Measurements from ENCODE around the gene SPATA45.

The SPATA45 gene

DNA sequence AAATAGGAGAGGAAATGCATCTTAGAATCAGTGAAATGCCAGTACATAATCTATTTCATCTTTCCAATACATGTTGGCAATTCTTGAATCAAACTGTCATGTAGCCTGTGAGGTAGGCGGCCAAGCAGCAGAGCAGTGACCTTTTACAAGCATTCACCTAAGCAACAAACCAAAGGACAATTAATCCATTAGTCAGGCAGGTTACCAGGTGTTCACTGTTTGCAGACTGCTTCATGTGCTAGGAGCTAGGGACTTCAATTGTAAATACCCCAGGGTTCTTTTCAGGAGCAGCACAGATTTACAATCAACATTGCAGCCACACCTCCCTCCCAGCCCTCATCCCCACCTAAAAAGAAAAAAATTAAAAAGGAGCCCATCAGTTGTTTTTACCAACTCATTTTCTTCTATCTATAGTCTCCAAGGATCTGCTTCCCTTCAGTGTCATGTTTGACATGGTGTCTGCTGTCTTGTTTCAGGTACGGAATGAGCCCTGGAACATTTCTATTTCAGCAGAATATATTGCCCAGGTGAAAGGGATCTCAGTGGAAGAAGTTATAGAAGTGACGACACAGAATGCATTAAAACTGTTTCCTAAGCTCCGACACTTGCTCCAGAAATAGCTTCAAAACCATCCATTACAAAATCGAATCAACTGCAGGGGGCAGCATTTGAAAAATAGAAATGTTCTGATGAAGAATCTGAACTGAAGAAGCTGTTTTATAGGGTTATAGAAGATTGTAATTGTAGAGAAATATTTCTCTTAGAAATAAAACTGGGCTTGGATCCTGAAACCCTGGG is 32.7 kb downstream of the SPATA45 start:
- WGBS (ENCODE audit: insufficient coverage, insufficient read length), result no CpG with 5 or more reads among the region's 5 CpGs
- Histone ChIP-seq H3K4me1 (ENCODE audit: control insufficient read depth, insufficient read depth, low read length) (no peaks in the 10 kb centered on the region), H3K27me3 (ENCODE audit: control insufficient read depth, insufficient read depth, low read length) (no peaks in the 10 kb centered on the region), H3K9me3 (ENCODE audit: control insufficient read depth, insufficient read depth, low read length) (no peaks in the 10 kb centered on the region), H3K36me3 (ENCODE audit: control insufficient read depth, insufficient read depth, low read length) (no peaks in the 10 kb centered on the region; the same call in 1 of the 2 replicates), H3K4me3 (ENCODE audit: low read length) (no peak overlapping the region), H3K27ac (ENCODE audit: low read length) (no peak overlapping the region)
- no peak for DNase-seq (ENCODE audit: low read depth, low spot score)

GRCh38 chr1:212805767-212806166 is 41.7 kb downstream of the SPATA45 start:
- WGBS (ENCODE audit: insufficient coverage, insufficient read length), result no CpG with 5 or more reads among the region's 3 CpGs

DNA sequence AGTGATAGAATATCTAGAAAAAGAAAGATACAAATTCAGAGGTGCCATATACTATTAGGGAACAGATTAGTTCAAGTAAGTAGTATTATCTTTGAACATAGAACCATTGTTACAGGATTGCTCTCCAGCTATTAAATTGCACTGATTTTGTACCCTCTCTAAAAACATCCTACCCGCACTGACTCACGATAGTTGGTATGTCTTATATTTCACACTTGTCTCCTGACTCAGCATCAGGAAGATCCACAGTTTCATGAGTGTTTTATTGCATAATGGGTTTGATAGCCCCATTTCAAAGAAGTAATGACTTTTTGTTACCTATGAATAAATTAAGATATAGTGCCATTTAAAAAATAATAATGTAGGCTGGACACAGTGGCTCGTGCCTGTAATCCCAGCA is 49.8 kb downstream of the SPATA45 start:
- Histone ChIP-seq H3K27me3 (ENCODE audit: control insufficient read depth, insufficient read depth, low read length) (no peaks in the 10 kb centered on the region), H3K4me3 (ENCODE audit: low read length) (no peak overlapping the region), H3K9me3 (ENCODE audit: control insufficient read depth, insufficient read depth, low read length) (no peaks in the 10 kb centered on the region), H3K4me1 (ENCODE audit: control insufficient read depth, insufficient read depth, low read length) (no peaks in the 10 kb centered on the region), H3K27ac (ENCODE audit: low read length) (no peak overlapping the region), H3K36me3 (ENCODE audit: control insufficient read depth, insufficient read depth, low read length) (no peaks in the 10 kb centered on the region; the same call in 1 of the 2 replicates)
- no CpG with 5 or more reads among the region's 3 CpGs for WGBS (ENCODE audit: insufficient coverage, insufficient read length)
- DNase-seq (ENCODE audit: low read depth, low spot score), result no peak

More at GRCh38 chr1:212805767-212806166, 41.7 kb downstream of the SPATA45 start:
- H3K27ac ChIP-seq (ENCODE audit: low read length), result no peak overlapping the region
- no peaks in the 10 kb centered on the region for H3K27me3 ChIP-seq (ENCODE audit: control insufficient read depth, insufficient read depth, low read length)
- no peaks in the 10 kb centered on the region for H3K9me3 ChIP-seq (ENCODE audit: control insufficient read depth, insufficient read depth, low read length)
- no peaks in the 10 kb centered on the region for H3K36me3 ChIP-seq (ENCODE audit: control insufficient read depth, insufficient read depth, low read length)
- no peak for DNase-seq (ENCODE audit: low read depth, low spot score)
- H3K4me3 ChIP-seq (ENCODE audit: low read length), result no peak overlapping the region
- no peaks in the 10 kb centered on the region for H3K4me1 ChIP-seq (ENCODE audit: control insufficient read depth, insufficient read depth, low read length)

GRCh38 chr1:212794561-212795014 is 52.9 kb downstream of the SPATA45 start:
- no CpG with 5 or more reads among the region's 1 CpG for WGBS (ENCODE audit: insufficient coverage, insufficient read length)
- no peak overlapping the region for H3K27ac ChIP-seq (ENCODE audit: low read length)
- H3K4me1 ChIP-seq (ENCODE audit: control insufficient read depth, insufficient read depth, low read length), result no peaks in the 10 kb centered on the region
- no peaks in the 10 kb centered on the region for H3K9me3 ChIP-seq (ENCODE audit: control insufficient read depth, insufficient read depth, low read length)
- no peaks in the 10 kb centered on the region for H3K27me3 ChIP-seq (ENCODE audit: control insufficient read depth, insufficient read depth, low read length)
- H3K4me3 ChIP-seq (ENCODE audit: low read length), result no peak overlapping the region
- no peak for DNase-seq (ENCODE audit: low read depth, low spot score)
- no peaks in the 10 kb centered on the region; the same call in 1 of the 2 replicates for H3K36me3 ChIP-seq (ENCODE audit: control insufficient read depth, insufficient read depth, low read length)

DNA sequence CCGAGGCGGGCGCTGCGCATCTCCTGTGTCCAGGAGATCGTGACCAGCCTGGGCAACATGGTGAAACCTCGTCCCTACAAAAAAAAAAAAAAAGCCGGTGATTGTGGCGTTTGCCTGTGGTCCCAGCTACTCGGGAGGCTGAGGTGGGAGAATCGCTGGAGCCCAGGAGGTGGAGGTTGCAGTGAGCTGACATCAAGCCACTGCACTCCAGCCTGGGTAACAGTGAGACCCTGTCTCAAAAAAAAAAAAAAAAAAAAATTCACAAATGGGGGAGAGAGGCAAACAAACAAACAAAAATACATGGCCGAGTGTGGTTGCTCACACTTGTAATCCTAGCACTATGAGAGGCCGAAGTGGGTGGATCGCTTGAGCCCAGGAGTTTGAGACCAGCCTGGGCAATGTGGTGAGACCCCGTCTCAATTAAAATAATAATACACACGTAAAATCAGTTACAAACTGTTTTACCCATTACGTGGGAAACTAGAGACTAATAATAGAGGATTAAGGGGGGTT is 55.0 kb downstream of the SPATA45 start:
- Histone ChIP-seq H3K27me3 (ENCODE audit: control insufficient read depth, insufficient read depth, low read length) (no peaks in the 10 kb centered on the region), H3K4me1 (ENCODE audit: control insufficient read depth, insufficient read depth, low read length) (no peaks in the 10 kb centered on the region), H3K9me3 (ENCODE audit: control insufficient read depth, insufficient read depth, low read length) (no peaks in the 10 kb centered on the region), H3K27ac (ENCODE audit: low read length) (no peak overlapping the region), H3K36me3 (ENCODE audit: control insufficient read depth, insufficient read depth, low read length) (no peaks in the 10 kb centered on the region), H3K4me3 (ENCODE audit: low read length) (peak overlapping the region; percentile 99)
- no peak for DNase-seq (ENCODE audit: low read depth, low spot score)
- WGBS (ENCODE audit: insufficient coverage, insufficient read length), result no CpG with 5 or more reads among the region's 16 CpGs

DNA sequence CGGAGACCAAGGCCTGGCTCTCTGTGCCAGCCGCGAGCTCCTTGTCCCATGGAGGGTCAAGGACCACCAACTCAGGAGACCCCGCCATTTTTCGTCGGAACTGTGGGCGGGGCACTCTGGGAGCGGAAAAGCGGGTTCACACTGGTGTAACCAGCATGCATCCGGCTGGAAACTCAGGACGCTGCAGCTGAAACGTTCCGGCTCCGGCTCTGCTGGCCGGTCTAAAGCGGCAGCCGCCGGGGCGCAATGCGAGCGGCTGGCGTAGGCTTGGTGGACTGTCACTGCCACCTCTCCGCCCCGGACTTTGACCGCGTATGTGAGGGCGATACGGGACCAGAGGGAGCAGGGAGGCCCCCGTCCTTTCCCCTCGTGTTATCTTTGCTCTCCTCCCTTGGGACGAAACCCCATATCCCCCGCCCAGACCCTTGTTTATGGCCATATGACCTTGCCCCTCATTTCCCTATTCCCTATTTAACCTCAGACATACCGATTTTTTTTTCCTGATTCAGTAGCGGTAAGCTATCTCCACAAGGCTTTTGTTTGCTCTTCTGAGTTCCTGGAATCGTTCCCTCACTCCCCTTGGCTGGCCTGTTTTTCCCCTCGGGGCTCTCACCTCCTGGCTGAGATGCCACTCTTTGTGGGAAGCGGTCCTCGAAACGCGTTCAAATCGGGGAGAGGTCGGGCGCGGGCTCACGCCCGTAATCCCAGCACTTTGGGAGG is 55.6 kb downstream of the SPATA45 start, which contains the start of the genes NSL1 and TATDN3:
Gene NSL1, minus strand, starts transcription at position 102 of the 720 bp plus-strand sequence. Its CDS starts 14 bp downstream, at position 88.
Gene TATDN3, plus strand, starts transcription at position 219 of the 720 bp plus-strand sequence. Its CDS starts 28 bp downstream, at position 247.
- Histone ChIP-seq H3K27me3 (ENCODE audit: control insufficient read depth, insufficient read depth, low read length) (no peaks in the 10 kb centered on the region), H3K9me3 (ENCODE audit: control insufficient read depth, insufficient read depth, low read length) (no peaks in the 10 kb centered on the region), H3K4me1 (ENCODE audit: control insufficient read depth, insufficient read depth, low read length) (no peaks in the 10 kb centered on the region), H3K27ac (ENCODE audit: low read length) (no peak within 1 kb of the TSS), H3K4me3 (ENCODE audit: low read length) (peak within 1 kb of the TSS; percentile 99), H3K36me3 (ENCODE audit: control insufficient read depth, insufficient read depth, low read length) (no peaks in the 10 kb centered on the region; the same call in 1 of the 2 replicates)
- WGBS (ENCODE audit: insufficient coverage, insufficient read length), result no CpG with 5 or more reads among the region's 46 CpGs
- peak; percentile 98 for DNase-seq (ENCODE audit: low read depth, low spot score)

- H3K4me1 ChIP-seq (ENCODE audit: control insufficient read depth, insufficient read depth, low read length), result no peaks in the 10 kb centered on the region
- H3K36me3 ChIP-seq (ENCODE audit: control insufficient read depth, insufficient read depth, low read length), result no peaks in the 10 kb centered on the region; the same call in 1 of the 2 replicates
- H3K27me3 ChIP-seq (ENCODE audit: control insufficient read depth, insufficient read depth, low read length), result no peaks in the 10 kb centered on the region
- H3K9me3 ChIP-seq (ENCODE audit: control insufficient read depth, insufficient read depth, low read length), result no peaks in the 10 kb centered on the region
- peak overlapping the region; percentile 99 for H3K4me3 ChIP-seq (ENCODE audit: low read length)
- WGBS (ENCODE audit: insufficient coverage, insufficient read length), result no CpG with 5 or more reads among the region's 22 CpGs
- peak; percentile 4 for DNase-seq (ENCODE audit: low read depth, low spot score)
- no peak overlapping the region for H3K27ac ChIP-seq (ENCODE audit: low read length)
Measured at GRCh38 chr1:212791261-212791675, 56.2 kb downstream of the SPATA45 start.

DNA sequence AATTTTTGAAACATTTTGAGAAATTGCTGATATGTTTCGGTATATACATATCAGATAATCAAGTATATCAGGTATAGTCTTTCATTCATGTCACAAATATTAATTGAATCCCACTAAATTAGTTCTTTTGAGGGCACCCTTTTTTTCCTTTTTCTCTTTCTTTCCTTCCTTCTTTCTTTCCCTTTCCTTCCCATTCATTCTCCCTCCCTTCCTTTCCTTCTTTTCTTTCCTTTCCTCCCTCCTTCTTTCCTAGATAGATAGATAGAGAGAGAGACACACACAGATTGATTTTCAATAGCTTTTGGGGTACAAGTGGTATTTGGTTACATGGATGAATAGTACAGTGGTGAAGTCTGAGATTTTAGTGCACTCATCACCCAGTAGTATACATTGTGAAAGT is 61.6 kb downstream of the SPATA45 start:
- no peak for DNase-seq (ENCODE audit: low read depth, low spot score)
- Histone ChIP-seq H3K36me3 (ENCODE audit: control insufficient read depth, insufficient read depth, low read length) (peaks cover 3% of the 10 kb centered on the region; the same call in 1 of the 2 replicates), H3K4me1 (ENCODE audit: control insufficient read depth, insufficient read depth, low read length) (no peaks in the 10 kb centered on the region), H3K4me3 (ENCODE audit: low read length) (no peak overlapping the region), H3K27me3 (ENCODE audit: control insufficient read depth, insufficient read depth, low read length) (no peaks in the 10 kb centered on the region), H3K27ac (ENCODE audit: low read length) (no peak overlapping the region), H3K9me3 (ENCODE audit: control insufficient read depth, insufficient read depth, low read length) (no peaks in the 10 kb centered on the region)
- no CpG with 5 or more reads among the region's 1 CpG for WGBS (ENCODE audit: insufficient coverage, insufficient read length)

GRCh38 chr1:212783976-212784375 is 63.5 kb downstream of the SPATA45 start:
- no peak for DNase-seq (ENCODE audit: low read depth, low spot score)
- no CpG with 5 or more reads among the region's 1 CpG for WGBS (ENCODE audit: insufficient coverage, insufficient read length)
- no peaks in the 10 kb centered on the region for H3K4me1 ChIP-seq (ENCODE audit: control insufficient read depth, insufficient read depth, low read length)
- H3K36me3 ChIP-seq (ENCODE audit: control insufficient read depth, insufficient read depth, low read length), result peaks cover 3% of the 10 kb centered on the region; the same call in 1 of the 2 replicates
- no peak overlapping the region for H3K4me3 ChIP-seq (ENCODE audit: low read length)
- no peak overlapping the region for H3K27ac ChIP-seq (ENCODE audit: low read length)
- H3K9me3 ChIP-seq (ENCODE audit: control insufficient read depth, insufficient read depth, low read length), result no peaks in the 10 kb centered on the region
- no peaks in the 10 kb centered on the region for H3K27me3 ChIP-seq (ENCODE audit: control insufficient read depth, insufficient read depth, low read length)

- peaks cover 3% of the 10 kb centered on the region; the same call in 1 of the 2 replicates for H3K36me3 ChIP-seq (ENCODE audit: control insufficient read depth, insufficient read depth, low read length)
- no peak overlapping the region for H3K4me3 ChIP-seq (ENCODE audit: low read length)
- no CpG with 5 or more reads among the region's 3 CpGs for WGBS (ENCODE audit: insufficient coverage, insufficient read length)
Measured at GRCh38 chr1:212782422-212783154, 64.9 kb downstream of the SPATA45 start.

More at GRCh38 chr1:212782422-212783154, 64.9 kb downstream of the SPATA45 start:
- H3K4me1 ChIP-seq (ENCODE audit: control insufficient read depth, insufficient read depth, low read length), result no peaks in the 10 kb centered on the region
- no peak for DNase-seq (ENCODE audit: low read depth, low spot score)
- no peaks in the 10 kb centered on the region for H3K9me3 ChIP-seq (ENCODE audit: control insufficient read depth, insufficient read depth, low read length)
- H3K27ac ChIP-seq (ENCODE audit: low read length), result no peak overlapping the region
- no peaks in the 10 kb centered on the region for H3K27me3 ChIP-seq (ENCODE audit: control insufficient read depth, insufficient read depth, low read length)

Data from iPS DF 6.9 (cell line).